Brain microvascular endothelial cell (primary cell): ENCODE measurements around the gene SRRM2.

Experiments used
- DNase-seq: peaks from one replicate; pipeline ENCODE4 v3.0.0-alpha.2; 2020
- H3K27ac ChIP-seq: fragments of 250-450 bp; sonication (Bioruptor Pico); 2 replicates; pipeline ENCODE4 v1.5.1; 2020; ENCODE audit warnings: mild to moderate bottlenecking, moderate library complexity
- H3K27me3 ChIP-seq: fragments of 250-450 bp; sonication (Bioruptor Pico); replicated peaks from 2 replicates; pipeline ENCODE4 v1.5.1; 2020; ENCODE audit warnings: mild to moderate bottlenecking
- H3K36me3 ChIP-seq: fragments of 250-450 bp; sonication (Bioruptor Pico); replicated peaks from 2 replicates; pipeline ENCODE4 v1.5.1; 2020; ENCODE audit warnings: mild to moderate bottlenecking
- H3K4me3 ChIP-seq: 2 replicates; pipeline ENCODE4 v1.5.1; 2011; ENCODE audit warnings: low read depth, mild to moderate bottlenecking, control low read depth, low read length, moderate library complexity
- in situ Hi-C: cut with HindIII; loops from 2 replicates; pipeline ENCODE4 v1.10.0; 2017; ENCODE audit warnings: low sequenced_read_pairs, low pct_ligation_motif_present
- TF ChIP-seq, protein P1 (sequence below): IDR thresholded peaks from 2 replicates; pipeline ENCODE4 v1.5.1; 2011; ENCODE audit warnings: low read depth, mild to moderate bottlenecking, moderate library complexity, low read length, control low read depth, inconsistent platforms; ENCODE audit errors: missing control alignments

The SRRM2 gene

DNA sequence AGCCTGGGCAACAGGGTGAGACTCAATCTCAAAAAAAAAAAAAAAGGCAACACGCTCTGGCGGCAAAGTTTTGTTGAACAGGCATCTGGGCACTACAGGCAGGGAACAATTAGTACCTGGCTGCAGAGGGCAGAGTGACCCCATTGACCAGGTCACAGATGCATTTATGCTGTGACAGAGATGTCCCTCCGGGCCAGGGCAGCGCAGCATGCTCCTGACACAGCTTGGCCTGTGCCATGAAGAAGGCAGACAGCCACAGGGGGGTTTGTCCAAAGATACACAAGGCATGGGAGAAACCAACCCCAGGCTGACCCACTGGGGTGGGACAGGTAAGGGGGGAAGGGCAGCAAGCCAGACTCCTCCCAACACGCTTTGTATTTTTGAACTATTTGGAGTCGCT is 7.7 kb upstream of the SRRM2 start:
- Histone ChIP-seq H3K4me3 (no peak overlapping the region), H3K27ac (no peak overlapping the region), H3K27me3 (no peaks in the 10 kb centered on the region), H3K36me3 (no peaks in the 10 kb centered on the region)
- in situ Hi-C loops = no loop called here
- DNase-seq = no peak
- TF ChIP-seq, protein P1, sequence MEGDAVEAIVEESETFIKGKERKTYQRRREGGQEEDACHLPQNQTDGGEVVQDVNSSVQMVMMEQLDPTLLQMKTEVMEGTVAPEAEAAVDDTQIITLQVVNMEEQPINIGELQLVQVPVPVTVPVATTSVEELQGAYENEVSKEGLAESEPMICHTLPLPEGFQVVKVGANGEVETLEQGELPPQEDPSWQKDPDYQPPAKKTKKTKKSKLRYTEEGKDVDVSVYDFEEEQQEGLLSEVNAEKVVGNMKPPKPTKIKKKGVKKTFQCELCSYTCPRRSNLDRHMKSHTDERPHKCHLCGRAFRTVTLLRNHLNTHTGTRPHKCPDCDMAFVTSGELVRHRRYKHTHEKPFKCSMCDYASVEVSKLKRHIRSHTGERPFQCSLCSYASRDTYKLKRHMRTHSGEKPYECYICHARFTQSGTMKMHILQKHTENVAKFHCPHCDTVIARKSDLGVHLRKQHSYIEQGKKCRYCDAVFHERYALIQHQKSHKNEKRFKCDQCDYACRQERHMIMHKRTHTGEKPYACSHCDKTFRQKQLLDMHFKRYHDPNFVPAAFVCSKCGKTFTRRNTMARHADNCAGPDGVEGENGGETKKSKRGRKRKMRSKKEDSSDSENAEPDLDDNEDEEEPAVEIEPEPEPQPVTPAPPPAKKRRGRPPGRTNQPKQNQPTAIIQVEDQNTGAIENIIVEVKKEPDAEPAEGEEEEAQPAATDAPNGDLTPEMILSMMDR = no peak

DNA sequence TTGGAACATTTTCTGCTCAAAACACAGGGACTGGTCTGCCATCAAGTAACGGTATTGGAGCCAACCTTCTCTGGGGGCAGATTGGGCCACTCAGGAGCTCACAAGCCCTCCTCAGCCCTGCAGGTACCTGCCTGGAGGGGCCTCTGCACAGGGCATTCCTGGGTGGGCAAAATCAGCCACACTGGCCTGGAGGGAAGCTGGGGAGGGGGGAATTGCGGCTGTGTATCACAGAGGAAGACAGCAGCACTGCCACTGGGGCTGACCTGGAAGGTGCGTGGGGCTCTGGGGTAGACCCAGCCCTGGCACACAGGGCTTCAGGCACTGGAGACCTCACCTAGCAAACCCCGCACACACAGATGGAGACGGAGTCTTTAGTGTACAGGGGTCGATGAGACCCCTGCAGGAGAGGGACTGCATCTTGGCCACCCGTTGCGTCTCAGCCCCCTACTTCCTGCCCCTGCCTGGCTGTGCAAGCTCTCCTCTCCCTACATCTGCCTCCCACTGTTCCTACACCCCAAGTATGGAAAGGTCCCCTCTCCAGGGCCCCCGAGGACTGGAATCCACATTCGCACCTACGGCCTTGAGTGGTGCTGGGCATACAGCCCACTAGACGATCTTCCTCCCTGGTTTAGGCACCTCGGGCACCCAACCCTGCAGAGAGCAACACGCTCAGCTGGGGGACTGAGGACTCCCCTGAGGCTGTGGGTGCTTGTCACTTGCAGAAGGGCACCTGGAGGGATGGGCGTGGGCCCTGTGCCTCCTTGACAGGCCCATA is 7.1 kb upstream of the SRRM2 start:
- Histone ChIP-seq H3K27ac (no peak overlapping the region), H3K36me3 (no peaks in the 10 kb centered on the region), H3K4me3 (no peak overlapping the region), H3K27me3 (no peaks in the 10 kb centered on the region)
- in situ Hi-C loops = no loop called here
- TF ChIP-seq, protein P1 = no peak
- DNase-seq = no peak

DNA sequence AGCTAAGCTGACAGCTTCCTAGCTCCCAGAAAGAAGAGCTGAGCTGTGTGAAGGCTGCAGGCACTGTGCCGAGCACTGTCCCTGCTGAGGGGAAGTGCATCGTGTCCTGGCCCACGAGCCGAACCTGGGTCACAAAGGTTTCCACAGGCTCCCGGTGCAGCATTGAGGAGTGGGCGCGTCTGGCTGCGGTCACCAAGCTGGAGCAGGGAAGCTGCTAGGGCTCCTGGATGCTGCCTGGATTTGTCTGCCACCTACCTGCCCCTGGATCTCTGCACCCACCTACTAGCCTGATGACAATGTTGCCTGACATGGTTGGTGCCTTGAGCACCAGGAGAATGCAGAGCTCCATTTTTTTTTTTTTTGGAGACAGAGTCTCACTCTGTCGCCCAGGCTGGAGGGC is 6.5 kb upstream of the SRRM2 start:
- TF ChIP-seq, protein P1 = no peak
- Histone ChIP-seq H3K27ac (no peak overlapping the region), H3K36me3 (no peaks in the 10 kb centered on the region), H3K4me3 (no peak overlapping the region), H3K27me3 (no peaks in the 10 kb centered on the region)
- DNase-seq = no peak
- in situ Hi-C loops = no loop called here

DNA sequence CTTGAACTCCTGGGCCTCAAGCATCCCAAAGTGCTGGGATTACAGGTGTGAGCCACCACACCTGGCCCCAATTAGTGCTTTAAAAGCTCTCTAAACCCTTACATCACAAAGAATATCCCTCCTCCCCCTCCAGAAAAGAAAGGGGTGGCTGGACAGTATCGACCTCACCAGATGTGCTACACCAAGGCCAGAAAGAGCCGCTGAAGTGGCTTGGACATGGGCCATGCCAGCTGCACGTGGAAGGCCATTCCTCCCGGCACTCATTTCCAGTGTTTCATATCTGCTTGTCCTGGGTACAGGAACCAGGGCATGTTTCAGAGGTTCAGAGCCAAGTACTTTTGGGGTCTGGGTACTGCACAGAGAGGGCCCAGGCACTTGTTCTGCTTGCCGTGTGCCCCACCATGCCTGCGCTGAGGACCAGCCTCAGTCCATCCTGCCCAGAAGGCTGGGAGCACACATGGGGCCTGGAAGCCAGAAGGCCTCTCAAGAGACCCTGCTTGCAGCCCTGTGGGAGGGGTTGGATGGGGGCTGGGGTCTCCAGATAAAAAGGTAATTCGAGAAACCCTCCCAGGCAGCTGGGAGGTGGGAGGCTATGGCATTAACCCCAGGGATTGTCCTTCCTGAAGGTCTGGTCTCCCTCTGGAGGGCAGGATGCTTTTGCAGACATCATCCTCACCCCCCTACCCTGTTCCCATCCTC is 3.5 kb upstream of the SRRM2 start:
- Histone ChIP-seq H3K27ac (no peak overlapping the region), H3K4me3 (no peak overlapping the region), H3K27me3 (no peaks in the 10 kb centered on the region), H3K36me3 (no peaks in the 10 kb centered on the region)
- in situ Hi-C loops = no loop called here
- TF ChIP-seq, protein P1 = no peak
- no peak for DNase-seq

DNA sequence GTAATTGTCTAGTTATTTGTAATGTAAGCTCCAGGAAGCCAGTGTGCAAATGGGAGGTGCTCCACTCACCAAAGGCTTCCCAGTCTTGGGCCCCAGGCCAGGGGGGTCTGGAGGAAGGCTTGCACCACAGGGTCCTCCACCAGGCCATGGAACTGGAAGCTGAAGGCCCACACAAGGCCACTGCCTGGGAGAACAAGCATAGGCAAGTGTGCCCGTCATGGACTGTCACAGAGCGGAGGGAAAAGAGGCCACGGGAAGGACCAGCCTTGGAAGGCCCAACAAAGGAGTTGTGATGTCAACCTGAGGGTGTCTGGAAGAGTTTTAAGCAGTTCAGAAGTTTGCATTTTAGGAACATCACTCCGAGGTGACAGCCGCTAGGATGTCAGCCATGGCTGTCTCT is 3.0 kb upstream of the SRRM2 start:
- Histone ChIP-seq H3K27me3 (no peaks in the 10 kb centered on the region), H3K4me3 (no peak overlapping the region), H3K36me3 (no peaks in the 10 kb centered on the region), H3K27ac (no peak overlapping the region)
- no peak for DNase-seq
- in situ Hi-C loops = no loop called here
- TF ChIP-seq, protein P1 = no peak
